GM23248 (cell line): Measurements from ENCODE around the gene EFEMP2. TPM values are rescaled to one million over a fixed set of nuclear protein-coding genes. Genes with fewer than 3 reads are reported as not detected.

Experiments
- DNase-seq: peaks from one replicate; pipeline ENCODE4 v3.0.0-alpha.2; 2015
- H2AFZ ChIP-seq: fragments of 200-600 bp; sonication (generic); 2 replicates; pipeline ENCODE4 v1.6.1; 2016; ENCODE audit warnings: antibody characterized with exemption
- H3F3A ChIP-seq: fragments of 200-600 bp; sonication (generic); 2 replicates; pipeline ENCODE4 v1.6.1; 2016; ENCODE audit warnings: mild to moderate bottlenecking, antibody characterized with exemption, mixed run types; ENCODE audit not compliant: insufficient read depth
- H3K27ac ChIP-seq: fragments of 200-600 bp; sonication (generic); 2 replicates; pipeline ENCODE4 v1.5.1; 2016; ENCODE audit warnings: mild to moderate bottlenecking
- H3K27me3 ChIP-seq: fragments of 200-600 bp; sonication (generic); replicated peaks from 2 replicates; pipeline ENCODE4 v1.6.1; 2016; ENCODE audit warnings: mild to moderate bottlenecking; ENCODE audit not compliant: insufficient read depth
- H3K36me3 ChIP-seq: fragments of 200-600 bp; sonication (generic); 2 replicates; pipeline ENCODE4 v1.6.1; 2016; ENCODE audit warnings: low read depth, mild to moderate bottlenecking
- H3K4me1 ChIP-seq: fragments of 200-600 bp; sonication (generic); 2 replicates; pipeline ENCODE4 v1.6.1; 2016; ENCODE audit warnings: mild to moderate bottlenecking; ENCODE audit not compliant: insufficient read depth
- H3K4me2 ChIP-seq: fragments of 200-600 bp; sonication (generic); one replicate; pipeline ENCODE4 v1.6.1; 2016; ENCODE audit warnings: mild to moderate bottlenecking; ENCODE audit not compliant: unreplicated experiment
- H3K4me3 ChIP-seq: fragments of 200-600 bp; sonication (generic); 2 replicates; pipeline ENCODE4 v1.5.1; 2016; ENCODE audit warnings: mild to moderate bottlenecking
- H3K79me2 ChIP-seq: fragments of 200-600 bp; sonication (generic); 2 replicates; pipeline ENCODE4 v1.6.1; 2016; ENCODE audit warnings: mild to moderate bottlenecking; ENCODE audit not compliant: insufficient read depth
- H3K9ac ChIP-seq: fragments of 200-600 bp; sonication (generic); 2 replicates; pipeline ENCODE4 v1.6.1; 2016; ENCODE audit warnings: mild to moderate bottlenecking
- H3K9me2 ChIP-seq: fragments of 200-600 bp; sonication (generic); 2 replicates; pipeline ENCODE4 v1.6.1; 2016; ENCODE audit warnings: mixed run types, mild to moderate bottlenecking, moderate library complexity; ENCODE audit not compliant: insufficient read depth
- H3K9me3 ChIP-seq: fragments of 200-600 bp; sonication (generic); one replicate; pipeline ENCODE4 v1.6.1; 2017; ENCODE audit warnings: low read depth
- H4K20me1 ChIP-seq: fragments of 200-600 bp; sonication (generic); 2 replicates; pipeline ENCODE4 v1.6.0; 2016; ENCODE audit not compliant: insufficient read depth
- EZH2 ChIP-seq: fragments of 200-600 bp; sonication (generic); IDR thresholded peaks from 2 replicates; pipeline ENCODE4 v1.6.1; 2018; ENCODE audit warnings: antibody characterized with exemption, mild to moderate bottlenecking; ENCODE audit not compliant: insufficient read depth, poor library complexity, severe bottlenecking
- EZH2phosphoT487 ChIP-seq: fragments of 200-600 bp; sonication (generic); IDR thresholded peaks from 2 replicates; pipeline ENCODE4 v1.6.1; 2018; ENCODE audit warnings: antibody characterized with exemption, moderate library complexity, mild to moderate bottlenecking, low read depth; ENCODE audit not compliant: insufficient read depth
- WGBS, 2 experiments: methylation state at CpG; one replicate each; pipeline ENCODE4 v1.1.6; 2015 to 2017; ENCODE audit warnings: low lambda C conversion rate in 2 of 2, low coverage in 1 of 2; ENCODE audit errors: missing lambda C conversion rate in 2 of 2; 5-methylcytosine and 5-hydroxymethylcytosine counted together
- in situ Hi-C: fragments of 300-500 bp; cut with MboI; formaldehyde crosslinking; loops from 2 replicates; pipeline ENCODE4 v1.15.0; 2020
- polyA plus RNA-seq: library from polyadenylated mRNA; unstranded; fragments of >200 nt; fragmentation: Nextera tagmentation; extraction: Ambion mirVana; gene quantifications from 2 replicates; pipeline ENCODE4 v1.2.1, GENCODE V29; 2016
- total RNA-seq: library from RNA; depleted of rRNA; stranded (reverse); fragments of >200 nt; shearing (Covaris generic); gene quantifications from 2 replicates; pipeline ENCODE4 v1.2.3, GENCODE V29; 2014

The EFEMP2 gene
- total and polyA plus RNA-seq, 2 experiments from 2014 or later = 308 to 520 TPM

DNA sequence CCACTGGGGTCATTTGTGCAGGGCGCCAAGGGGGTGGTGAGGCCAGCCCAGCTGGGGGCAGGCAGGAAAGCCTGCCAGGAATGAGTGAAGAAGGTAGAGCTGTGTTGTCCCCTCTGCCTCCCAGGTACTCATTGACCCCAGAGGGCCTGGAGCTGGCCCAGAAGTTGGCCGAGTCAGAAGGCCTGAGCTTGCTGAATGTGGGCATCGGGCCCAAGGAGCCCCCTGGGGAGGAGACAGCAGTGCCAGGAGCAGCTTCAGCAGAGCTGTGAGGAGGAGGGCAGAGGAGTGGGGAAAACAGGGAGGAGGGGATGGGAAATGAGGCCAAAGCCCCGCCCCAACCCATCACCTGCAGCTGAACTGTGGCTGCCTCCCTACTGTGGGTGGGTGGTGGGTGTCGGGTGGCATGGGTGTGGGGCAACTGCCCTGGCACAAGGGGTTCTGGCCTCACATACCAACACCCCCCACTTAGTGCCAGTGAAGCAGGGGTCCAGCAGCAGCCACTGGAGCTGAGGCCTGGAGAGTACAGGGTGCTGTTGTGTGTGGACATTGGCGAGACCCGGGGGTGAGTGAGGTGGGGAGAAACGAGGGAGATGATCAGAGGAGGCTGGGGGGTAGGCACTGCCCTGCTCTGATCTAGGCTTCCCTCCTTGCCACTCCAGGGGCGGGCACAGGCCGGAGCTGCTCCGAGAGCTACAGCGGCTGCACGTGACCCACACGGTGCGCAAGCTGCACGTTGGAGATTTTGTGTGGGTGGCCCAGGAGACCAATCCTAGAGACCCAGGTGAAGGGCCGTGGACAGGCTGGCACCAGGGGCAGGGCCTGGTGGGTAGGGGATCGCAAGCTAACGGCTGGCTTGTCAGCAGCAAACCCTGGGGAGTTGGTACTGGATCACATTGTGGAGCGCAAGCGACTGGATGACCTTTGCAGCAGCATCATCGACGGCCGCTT is 9.4 kb downstream of the EFEMP2 start:
- Histone ChIP-seq H3K9ac (0 out of 2 replicates have a peak overlapping the region, but pooled peaks have one; percentile 90), H3K4me2 (no peak overlapping the region), H3K9me3 (no peaks in the 10 kb centered on the region), H3F3A (peaks cover 60% of the 10 kb centered on the region), H3K4me1 (peaks cover 12% of the 10 kb centered on the region), H3K79me2 (peaks cover 36% of the 10 kb centered on the region), H3K4me3 (no peak overlapping the region), H3K36me3 (peaks cover 21% of the 10 kb centered on the region; the same call in 1 of the 2 replicates), H3K27ac (no peak overlapping the region), H4K20me1 (no peaks in the 10 kb centered on the region), H3K27me3 (no peaks in the 10 kb centered on the region), H2AFZ (no peak overlapping the region), H3K9me2 (no peaks in the 10 kb centered on the region)
- WGBS, 2 experiments = 84 to 87% methylated on average over 23 to 24 of the region's 24 CpGs
- in situ Hi-C loops = no loop called here
- DNase-seq = no peak
- TF ChIP-seq EZH2 (no peak), EZH2phosphoT487 (no peak)

DNA sequence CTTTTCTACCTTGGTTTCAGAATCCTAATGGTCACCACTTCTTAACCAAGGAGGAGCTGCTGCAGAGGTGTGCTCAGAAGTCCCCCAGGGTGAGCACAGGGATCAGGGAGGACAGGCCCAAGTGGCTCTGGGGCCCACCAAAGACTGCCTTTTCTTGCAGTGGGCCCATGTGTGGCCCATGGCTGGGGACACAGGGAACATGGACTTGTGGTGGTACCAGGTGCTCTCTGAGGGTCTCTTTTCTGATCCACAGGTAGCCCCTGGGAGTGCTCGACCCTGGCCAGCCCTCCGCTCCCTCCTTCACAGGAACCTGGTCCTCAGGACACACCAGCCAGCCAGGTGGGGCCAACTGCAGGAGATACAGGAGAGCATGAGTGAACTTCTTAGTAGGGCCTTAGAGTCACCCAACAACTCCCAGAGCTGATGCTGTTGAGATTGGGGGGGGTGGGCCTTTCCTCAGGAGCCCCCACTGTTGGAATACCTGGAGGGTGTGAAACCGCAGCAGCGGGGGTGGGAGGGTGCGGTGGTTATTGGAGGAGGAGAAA is 10.3 kb downstream of the EFEMP2 start:
- no peak overlapping the region for H3K27ac ChIP-seq
- peak overlapping the region; percentile 90; the same call in 1 of the 2 replicates for H3K9ac ChIP-seq
- 72 to 92% methylated on average over 4 to 5 of the region's 5 CpGs for WGBS, 2 experiments
- H3K27me3 ChIP-seq = no peaks in the 10 kb centered on the region
- H3K4me2 ChIP-seq = peak overlapping the region; percentile 94
- peak overlapping the region; percentile 92 for H3K4me3 ChIP-seq
- H3K9me2 ChIP-seq = no peaks in the 10 kb centered on the region
- peaks cover 12% of the 10 kb centered on the region; the same call in 1 of the 2 replicates for H3K36me3 ChIP-seq
- TF ChIP-seq EZH2 = no peak
- no peak for TF ChIP-seq EZH2phosphoT487
- H3F3A ChIP-seq = peaks cover 52% of the 10 kb centered on the region
- no peaks in the 10 kb centered on the region for H3K9me3 ChIP-seq
- H3K4me1 ChIP-seq = peaks cover 12% of the 10 kb centered on the region
- in situ Hi-C loops = no loop called here
- H2AFZ ChIP-seq = no peak overlapping the region
- DNase-seq = no peak
- no peaks in the 10 kb centered on the region for H4K20me1 ChIP-seq
- peaks cover 37% of the 10 kb centered on the region for H3K79me2 ChIP-seq

DNA sequence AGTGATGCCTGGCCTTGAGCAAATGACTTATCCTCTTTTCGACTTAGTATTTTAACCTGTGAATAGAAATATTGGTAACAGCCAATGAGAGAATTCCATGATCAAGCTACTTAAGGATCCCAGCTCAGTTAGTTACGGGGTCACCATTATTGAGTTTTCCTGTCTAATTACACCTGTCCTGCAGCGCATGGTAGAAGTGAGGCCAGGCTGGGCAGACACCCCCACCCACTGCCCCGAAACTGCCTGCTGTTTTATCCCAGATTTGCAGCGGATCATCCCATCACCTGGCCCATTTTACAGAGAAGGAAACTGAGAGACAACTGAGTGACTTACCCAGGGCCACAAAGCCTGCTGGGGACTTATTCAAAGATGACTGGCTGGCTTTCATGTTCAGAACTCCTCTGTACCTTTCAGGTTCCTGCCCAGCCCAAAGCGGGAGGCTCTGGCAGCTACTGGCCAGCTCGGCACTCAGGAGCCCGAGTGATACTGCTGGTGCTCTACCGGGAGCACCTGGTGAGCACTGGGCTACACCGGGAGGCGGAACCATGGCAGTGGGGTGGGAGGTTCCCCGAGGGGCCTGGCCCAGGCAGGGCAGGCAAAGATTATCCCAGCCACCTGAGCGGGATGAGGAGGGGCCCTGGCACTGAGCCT is 10.9 kb downstream of the EFEMP2 start:
- peak overlapping the region; percentile 94 for H3K4me2 ChIP-seq
- peak overlapping the region; percentile 92 for H3K4me3 ChIP-seq
- peaks cover 12% of the 10 kb centered on the region for H3K4me1 ChIP-seq
- in situ Hi-C loops = no loop called here
- H3K9me2 ChIP-seq = no peaks in the 10 kb centered on the region
- peaks cover 43% of the 10 kb centered on the region for H3K79me2 ChIP-seq
- H2AFZ ChIP-seq = no peak overlapping the region
- H3F3A ChIP-seq = peaks cover 50% of the 10 kb centered on the region
- no peaks in the 10 kb centered on the region for H3K9me3 ChIP-seq
- H3K9ac ChIP-seq = peak overlapping the region; percentile 90
- H3K27ac ChIP-seq = peak overlapping the region; percentile 84
- H3K36me3 ChIP-seq = peaks cover 7% of the 10 kb centered on the region; the same call in 1 of the 2 replicates
- H3K27me3 ChIP-seq = no peaks in the 10 kb centered on the region
- no peak for DNase-seq
- TF ChIP-seq EZH2 (no peak), EZH2phosphoT487 (no peak)
- peaks cover 4% of the 10 kb centered on the region; the same call in 1 of the 2 replicates for H4K20me1 ChIP-seq
- 89 to 92% methylated on average over 9 to 13 of the region's 13 CpGs for WGBS, 2 experiments

DNA sequence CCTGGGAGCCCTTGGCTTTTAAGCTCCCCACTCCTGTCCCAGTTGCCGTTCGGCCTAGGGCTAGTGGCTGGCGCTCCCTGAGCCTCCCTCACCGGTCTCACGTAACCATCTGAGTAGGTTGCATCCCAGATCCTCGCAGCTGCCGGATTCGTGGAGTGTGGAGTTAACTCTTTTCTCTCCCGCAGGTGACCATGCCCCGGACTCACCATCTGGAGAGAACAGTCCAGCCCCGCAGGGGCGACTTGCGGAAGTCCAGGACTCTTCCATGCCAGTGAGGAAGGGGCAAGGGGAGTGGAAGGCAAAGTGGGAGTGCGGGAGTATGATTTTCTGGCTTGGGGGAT is 11.5 kb downstream of the EFEMP2 start:
- in situ Hi-C loops = no loop called here
- H3K4me2 ChIP-seq = peak overlapping the region; percentile 94
- peaks cover 51% of the 10 kb centered on the region for H3F3A ChIP-seq
- peak overlapping the region; percentile 42 for H2AFZ ChIP-seq
- H3K4me3 ChIP-seq = peak overlapping the region; percentile 92
- H3K36me3 ChIP-seq = peaks cover 11% of the 10 kb centered on the region; the same call in 1 of the 2 replicates
- peak overlapping the region; percentile 84 for H3K27ac ChIP-seq
- H3K9me2 ChIP-seq = no peaks in the 10 kb centered on the region
- no peaks in the 10 kb centered on the region for H3K27me3 ChIP-seq
- H3K9me3 ChIP-seq = no peaks in the 10 kb centered on the region
- peaks cover 48% of the 10 kb centered on the region for H3K79me2 ChIP-seq
- 6 to 7% methylated on average over 14 of the region's 14 CpGs for WGBS, 2 experiments
- H3K4me1 ChIP-seq = peaks cover 13% of the 10 kb centered on the region
- H4K20me1 ChIP-seq = peaks cover 9% of the 10 kb centered on the region; the same call in 1 of the 2 replicates
- TF ChIP-seq EZH2 = no peak
- no peak for TF ChIP-seq EZH2phosphoT487
- DNase-seq = no peak
- H3K9ac ChIP-seq = peak overlapping the region; percentile 90
